DOHH2 (cell line): ENCODE results near the gene PLEKHA1.

Experiments used
- H3F3A ChIP-seq: fragments of 200-600 bp; sonication (generic), shearing (Covaris generic); 2 replicates; pipeline ENCODE4 v1.6.0; 2016; ENCODE audit warnings: antibody characterized with exemption, mild to moderate bottlenecking; ENCODE audit not compliant: control insufficient read depth, insufficient read depth
- H3K27ac ChIP-seq: fragments of 200-600 bp; sonication (generic); 2 replicates; pipeline ENCODE4 v1.5.1; 2014; ENCODE audit warnings: low read depth, mild to moderate bottlenecking, low read length, moderate library complexity
- H3K27me3 ChIP-seq: fragments of 200-600 bp; sonication (generic); 2 replicates; pipeline ENCODE4 v1.6.1; 2014; ENCODE audit warnings: mild to moderate bottlenecking, low read length, mixed read lengths; ENCODE audit not compliant: control insufficient read depth
- H3K36me3 ChIP-seq: fragments of 200-600 bp; sonication (generic); 2 replicates; pipeline ENCODE4 v1.6.1; 2014; ENCODE audit warnings: mild to moderate bottlenecking, low read length, moderate library complexity, mixed read lengths; ENCODE audit not compliant: control insufficient read depth
- H3K4me1 ChIP-seq: fragments of 200-600 bp; sonication (generic); 2 replicates; pipeline ENCODE4 v1.6.1; 2014; ENCODE audit warnings: mild to moderate bottlenecking, low read length, mixed read lengths; ENCODE audit not compliant: control insufficient read depth
- H3K4me2 ChIP-seq: fragments of 200-600 bp; sonication (generic); 2 replicates; pipeline ENCODE4 v1.6.0; 2014; ENCODE audit warnings: mild to moderate bottlenecking, low read length, moderate library complexity
- H3K4me3 ChIP-seq: fragments of 200-600 bp; sonication (generic); 2 replicates; pipeline ENCODE4 v1.5.1; 2014; ENCODE audit warnings: mild to moderate bottlenecking, low read length, mixed read lengths
- H3K79me2 ChIP-seq: fragments of 200-600 bp; sonication (generic); 2 replicates; pipeline ENCODE4 v1.6.1; 2014; ENCODE audit warnings: mild to moderate bottlenecking, low read length, mixed read lengths; ENCODE audit not compliant: control insufficient read depth
- H3K9me2 ChIP-seq: fragments of 200-600 bp; sonication (generic); replicated peaks from 2 replicates; pipeline ENCODE4 v1.6.1; 2014; ENCODE audit warnings: mild to moderate bottlenecking, low read length, mixed read lengths; ENCODE audit not compliant: control insufficient read depth
- H3K9me3 ChIP-seq: fragments of 200-600 bp; sonication (generic); 2 replicates; pipeline ENCODE4 v1.6.1; 2014; ENCODE audit warnings: antibody characterized with exemption, low read length, mixed read lengths; ENCODE audit not compliant: control insufficient read depth, insufficient read depth
- H4K20me1 ChIP-seq: fragments of 200-600 bp; sonication (generic); 2 replicates; pipeline ENCODE4 v1.6.0; 2014; ENCODE audit warnings: low read depth, mild to moderate bottlenecking, antibody characterized with exemption, low read length, moderate library complexity; ENCODE audit not compliant: control insufficient read depth, insufficient read depth
- EZH2phosphoT487 ChIP-seq: fragments of 200-600 bp; sonication (generic); IDR thresholded peaks from 2 replicates; pipeline ENCODE4 v1.6.1; 2017; ENCODE audit warnings: borderline replicate concordance, mild to moderate bottlenecking, antibody characterized with exemption, low read length, moderate library complexity, mixed read lengths
- TF ChIP-seq, protein P1 (sequence below): fragments of 200-600 bp; sonication (generic); IDR thresholded peaks from one replicate; pipeline ENCODE4 v1.5.1; 2014; ENCODE audit warnings: antibody characterized with exemption, mild to moderate bottlenecking, low read depth, low read length; ENCODE audit not compliant: poor library complexity, severe bottlenecking

Gene PLEKHA1

DNA sequence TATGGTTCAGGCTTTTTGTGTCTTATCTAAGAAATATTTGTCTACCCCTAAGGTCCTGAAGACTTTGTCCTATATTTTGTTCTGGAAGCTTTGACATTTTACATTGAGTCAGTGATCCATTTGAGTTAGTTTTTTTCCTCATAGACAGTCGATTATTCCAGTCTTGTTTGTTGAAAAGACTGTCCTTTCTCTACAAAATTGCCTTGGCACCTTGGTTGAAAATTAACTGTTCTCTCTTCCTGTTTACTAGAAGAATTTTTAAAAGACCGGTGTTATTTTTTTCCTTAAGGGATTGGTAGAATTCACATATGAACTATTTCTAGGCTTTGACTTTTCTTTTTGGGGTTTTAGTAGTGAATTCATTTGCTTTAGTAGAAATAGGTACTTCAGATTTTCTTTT is 12.0 kb downstream of the PLEKHA1 start:
- H3K36me3 ChIP-seq = no peaks in the 10 kb centered on the region
- no peaks in the 10 kb centered on the region for H3F3A ChIP-seq
- H3K9me3 ChIP-seq = no peaks in the 10 kb centered on the region
- no peak overlapping the region for H3K4me2 ChIP-seq
- no peaks in the 10 kb centered on the region for H3K9me2 ChIP-seq
- H3K27me3 ChIP-seq = no peaks in the 10 kb centered on the region
- no peaks in the 10 kb centered on the region for H4K20me1 ChIP-seq
- no peak overlapping the region for H3K4me3 ChIP-seq
- TF ChIP-seq, protein P1, sequence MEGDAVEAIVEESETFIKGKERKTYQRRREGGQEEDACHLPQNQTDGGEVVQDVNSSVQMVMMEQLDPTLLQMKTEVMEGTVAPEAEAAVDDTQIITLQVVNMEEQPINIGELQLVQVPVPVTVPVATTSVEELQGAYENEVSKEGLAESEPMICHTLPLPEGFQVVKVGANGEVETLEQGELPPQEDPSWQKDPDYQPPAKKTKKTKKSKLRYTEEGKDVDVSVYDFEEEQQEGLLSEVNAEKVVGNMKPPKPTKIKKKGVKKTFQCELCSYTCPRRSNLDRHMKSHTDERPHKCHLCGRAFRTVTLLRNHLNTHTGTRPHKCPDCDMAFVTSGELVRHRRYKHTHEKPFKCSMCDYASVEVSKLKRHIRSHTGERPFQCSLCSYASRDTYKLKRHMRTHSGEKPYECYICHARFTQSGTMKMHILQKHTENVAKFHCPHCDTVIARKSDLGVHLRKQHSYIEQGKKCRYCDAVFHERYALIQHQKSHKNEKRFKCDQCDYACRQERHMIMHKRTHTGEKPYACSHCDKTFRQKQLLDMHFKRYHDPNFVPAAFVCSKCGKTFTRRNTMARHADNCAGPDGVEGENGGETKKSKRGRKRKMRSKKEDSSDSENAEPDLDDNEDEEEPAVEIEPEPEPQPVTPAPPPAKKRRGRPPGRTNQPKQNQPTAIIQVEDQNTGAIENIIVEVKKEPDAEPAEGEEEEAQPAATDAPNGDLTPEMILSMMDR = no peak
- TF ChIP-seq EZH2phosphoT487 = no peak
- H3K27ac ChIP-seq = no peak overlapping the region
- peaks cover 24% of the 10 kb centered on the region for H3K4me1 ChIP-seq
- peaks cover 15% of the 10 kb centered on the region for H3K79me2 ChIP-seq

DNA sequence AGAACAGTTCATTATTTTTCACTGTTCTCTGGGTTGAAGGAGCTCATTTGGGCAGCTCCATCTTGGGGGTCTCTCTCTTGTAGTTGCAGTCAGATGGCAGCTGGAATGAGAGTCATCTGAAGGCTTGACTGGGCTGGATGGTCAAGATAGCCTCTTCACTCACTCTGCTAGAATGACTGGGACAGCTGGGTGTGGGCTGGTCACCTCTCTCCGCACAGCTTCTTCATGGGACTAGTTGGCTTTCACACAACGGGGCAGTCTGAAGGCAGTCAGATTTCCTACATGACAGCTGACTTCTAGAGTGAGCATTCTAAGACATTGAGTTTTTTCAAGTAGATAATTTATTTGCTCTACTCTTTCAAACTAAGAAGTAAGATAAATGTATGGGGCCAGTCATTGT is 13.1 kb downstream of the PLEKHA1 start:
- Histone ChIP-seq H3F3A (no peaks in the 10 kb centered on the region), H4K20me1 (no peaks in the 10 kb centered on the region), H3K27me3 (no peaks in the 10 kb centered on the region), H3K79me2 (peaks cover 15% of the 10 kb centered on the region), H3K27ac (no peak overlapping the region), H3K4me3 (no peak overlapping the region), H3K4me1 (peaks cover 20% of the 10 kb centered on the region), H3K9me3 (no peaks in the 10 kb centered on the region), H3K4me2 (no peak overlapping the region), H3K9me2 (no peaks in the 10 kb centered on the region), H3K36me3 (no peaks in the 10 kb centered on the region)
- no peak for TF ChIP-seq EZH2phosphoT487
- TF ChIP-seq, protein P1 = no peak

DNA sequence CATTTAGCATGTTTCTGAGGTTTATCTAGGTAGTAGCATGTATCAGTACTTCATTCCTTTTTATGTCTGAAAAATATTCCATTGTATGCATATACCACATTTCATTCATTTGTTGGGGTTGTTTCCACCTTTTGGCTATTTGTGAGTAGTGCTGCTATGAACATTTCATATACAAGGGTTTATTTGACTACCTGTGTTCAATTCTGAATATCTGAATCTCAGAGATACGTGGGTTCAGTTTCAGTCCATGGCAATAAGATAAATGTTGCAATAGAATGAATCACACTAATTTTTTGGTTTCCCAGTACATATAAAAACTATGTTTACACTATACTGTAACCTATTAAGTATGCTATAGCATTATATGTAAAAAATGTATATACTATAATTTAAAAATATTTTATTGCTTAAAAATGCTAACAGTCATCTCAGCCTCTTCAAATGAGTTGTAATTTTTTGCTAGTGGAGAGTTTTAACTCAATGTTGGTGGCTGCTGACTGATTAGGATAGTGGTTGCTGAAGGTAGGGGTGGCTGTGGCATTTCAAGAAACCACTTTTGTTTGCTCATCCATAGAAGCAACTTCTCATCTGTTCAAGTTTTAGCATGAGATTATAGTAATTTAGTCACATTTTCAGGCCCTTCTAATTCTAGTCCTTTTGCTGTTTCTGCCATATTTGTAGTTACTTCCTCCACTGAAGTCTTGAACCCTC is 13.9 kb downstream of the PLEKHA1 start:
- Histone ChIP-seq H3K36me3 (no peaks in the 10 kb centered on the region), H3F3A (no peaks in the 10 kb centered on the region), H3K9me2 (no peaks in the 10 kb centered on the region), H3K79me2 (peaks cover 15% of the 10 kb centered on the region), H3K4me1 (peaks cover 20% of the 10 kb centered on the region), H3K27ac (no peak overlapping the region), H3K4me2 (no peak overlapping the region), H3K9me3 (no peaks in the 10 kb centered on the region), H3K27me3 (no peaks in the 10 kb centered on the region), H4K20me1 (no peaks in the 10 kb centered on the region), H3K4me3 (no peak overlapping the region)
- TF ChIP-seq, protein P1 = no peak
- no peak for TF ChIP-seq EZH2phosphoT487
